HG03469 (cell line): ENCODE measurements around the gene TP63.
A peak's percentile ranks its signal among the peaks of the same experiment; 100 is the strongest.

Experiments
- ATAC-seq: cut with Tn5 transposase; IDR thresholded peaks from one replicate; pipeline ENCODE4 v1.9.1; 2021; ENCODE audit warnings: mild to moderate bottlenecking, moderate library complexity, moderate number of reproducible peaks; ENCODE audit not compliant: unreplicated experiment

Gene TP63

GRCh38 chr3:189806171-189806951 lies 175.2 kb downstream of the TP63 start:
- no peak for ATAC-seq

DNA sequence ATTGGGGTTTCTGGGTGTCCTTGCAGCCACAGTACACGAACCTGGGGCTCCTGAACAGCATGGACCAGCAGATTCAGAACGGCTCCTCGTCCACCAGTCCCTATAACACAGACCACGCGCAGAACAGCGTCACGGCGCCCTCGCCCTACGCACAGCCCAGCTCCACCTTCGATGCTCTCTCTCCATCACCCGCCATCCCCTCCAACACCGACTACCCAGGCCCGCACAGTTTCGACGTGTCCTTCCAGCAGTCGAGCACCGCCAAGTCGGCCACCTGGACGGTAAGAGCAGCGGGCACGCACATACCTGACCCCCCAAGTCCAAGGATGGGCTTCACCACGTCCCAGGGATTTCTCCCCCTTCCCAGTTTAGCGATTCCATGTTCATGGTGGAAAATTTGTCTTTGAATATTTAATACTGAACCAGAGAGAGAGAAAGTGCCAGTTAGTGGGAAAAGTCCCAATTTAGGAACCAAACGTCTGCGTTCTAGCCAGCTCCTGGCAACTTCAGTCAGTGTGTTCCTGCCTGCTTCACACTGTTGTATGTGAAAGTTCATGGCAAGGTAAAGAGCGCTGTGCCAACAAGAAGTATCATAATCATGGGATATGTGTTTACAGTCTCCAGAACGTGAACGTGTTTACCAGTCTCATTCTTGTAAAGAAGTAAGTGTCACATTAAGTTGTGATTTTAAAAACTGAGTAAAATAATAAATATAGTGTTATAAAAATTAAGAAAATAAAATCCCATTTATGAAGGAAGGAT lies 177.2 kb downstream of the TP63 start:
- no peak for ATAC-seq

DNA sequence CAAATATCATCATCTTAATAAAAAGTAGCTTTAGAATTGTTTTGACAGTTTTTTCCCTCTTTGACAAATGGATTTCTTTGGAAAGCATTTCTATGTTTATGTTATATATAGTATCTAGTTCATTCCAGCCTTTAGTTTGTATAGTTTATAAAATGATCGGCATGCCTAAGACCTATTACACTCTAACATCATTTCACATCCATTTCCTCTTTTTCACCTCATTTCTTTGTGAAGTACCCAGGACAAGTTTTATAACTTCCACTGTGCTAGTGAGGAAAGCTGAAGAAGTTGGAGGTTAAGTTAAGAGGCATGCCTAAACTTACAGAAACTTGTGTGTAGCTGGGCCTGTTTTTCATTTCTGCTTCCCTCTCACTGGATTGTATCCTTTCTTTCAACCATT lies 178.4 kb downstream of the TP63 start:
- ATAC-seq: no peak

- ATAC-seq: no peak
These were observed 181.7 kb downstream of the TP63 start for GRCh38 chr3:189812806-189813465.

DNA sequence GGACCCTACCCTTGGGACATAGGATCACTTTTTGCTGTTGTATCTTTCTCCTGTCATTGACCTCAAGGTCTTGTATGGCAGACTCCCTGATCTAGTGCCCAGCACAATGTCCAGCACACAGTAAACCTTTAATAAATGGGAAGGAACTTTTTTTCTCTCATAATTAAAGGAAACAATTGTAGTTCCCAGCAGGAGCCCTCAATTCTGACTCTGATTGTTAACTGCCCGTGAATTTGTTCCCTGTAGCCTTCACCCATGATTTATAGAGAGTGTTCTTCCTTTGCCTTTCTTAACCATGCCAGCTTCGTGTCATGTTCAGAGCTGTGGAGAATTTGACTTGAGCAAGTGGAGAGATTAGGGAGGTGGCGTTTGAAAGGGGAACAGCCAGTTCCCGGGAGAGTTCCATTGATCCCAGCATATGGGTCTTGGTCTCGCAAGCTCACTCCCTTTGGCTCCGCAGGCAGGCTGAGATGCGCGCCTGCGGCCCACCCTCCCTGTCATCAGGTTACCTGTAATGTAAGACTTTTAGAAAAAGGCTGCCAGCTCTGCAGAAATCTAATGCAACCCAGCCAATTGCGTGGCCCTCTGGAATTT lies 182.6 kb downstream of the TP63 start:
- ATAC-seq: no peak

GRCh38 chr3:189820365-189820720 lies 189.2 kb downstream of the TP63 start:
- ATAC-seq: no peak

GRCh38 chr3:189821262-189821661 lies 190.1 kb downstream of the TP63 start:
- no peak for ATAC-seq

DNA sequence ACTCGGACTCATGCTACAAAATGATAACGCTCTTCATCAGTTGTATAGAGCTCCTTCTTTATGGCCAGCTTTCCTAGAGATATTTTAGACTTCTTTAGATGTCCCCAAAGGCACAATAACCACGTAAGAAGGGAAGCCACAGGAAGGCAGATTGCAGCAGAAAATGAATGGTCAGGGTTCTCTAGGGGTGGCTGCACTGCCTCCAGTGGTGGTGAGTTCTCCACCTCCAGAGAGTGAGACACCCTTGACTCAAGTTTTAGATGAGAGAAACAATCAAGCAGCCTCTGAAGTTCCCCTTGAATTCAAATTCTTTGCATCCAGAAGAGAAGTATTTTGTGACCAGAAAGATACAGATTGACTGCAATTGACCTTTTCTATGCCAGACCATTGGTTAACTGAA lies 191.5 kb downstream of the TP63 start:
- ATAC-seq: no peak

DNA sequence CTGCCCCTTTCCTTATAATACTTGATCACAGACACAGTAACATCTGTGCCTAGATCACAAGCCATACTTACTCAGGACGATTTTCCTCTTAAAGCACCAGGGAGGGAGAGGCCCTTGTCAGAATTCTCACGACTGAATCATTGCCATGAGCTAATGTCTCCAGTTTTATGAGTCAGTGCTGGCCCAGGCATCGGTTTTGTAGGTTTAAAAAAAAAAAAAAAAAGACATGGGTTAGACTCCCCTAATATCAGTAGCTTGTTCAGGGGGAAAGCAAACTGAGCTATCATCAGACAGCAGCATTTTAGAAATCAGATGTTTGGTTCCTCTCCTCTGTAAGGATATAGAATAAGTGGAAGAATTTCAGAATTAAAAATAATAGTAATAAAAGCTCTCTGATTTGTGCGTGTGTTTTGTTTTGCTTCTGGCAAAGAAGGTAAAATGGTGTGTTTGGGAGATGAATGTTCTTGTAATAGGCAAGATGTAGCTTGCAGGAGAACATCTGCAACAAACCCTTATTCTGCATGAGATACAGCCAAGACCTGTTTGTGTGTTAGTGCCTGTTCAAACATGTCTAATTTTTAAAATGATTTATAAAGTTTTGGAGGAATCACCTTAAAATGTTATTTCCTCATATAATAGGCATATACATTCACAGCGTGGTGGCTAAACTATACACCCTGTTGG lies 193.6 kb downstream of the TP63 start:
- ATAC-seq: no peak

DNA sequence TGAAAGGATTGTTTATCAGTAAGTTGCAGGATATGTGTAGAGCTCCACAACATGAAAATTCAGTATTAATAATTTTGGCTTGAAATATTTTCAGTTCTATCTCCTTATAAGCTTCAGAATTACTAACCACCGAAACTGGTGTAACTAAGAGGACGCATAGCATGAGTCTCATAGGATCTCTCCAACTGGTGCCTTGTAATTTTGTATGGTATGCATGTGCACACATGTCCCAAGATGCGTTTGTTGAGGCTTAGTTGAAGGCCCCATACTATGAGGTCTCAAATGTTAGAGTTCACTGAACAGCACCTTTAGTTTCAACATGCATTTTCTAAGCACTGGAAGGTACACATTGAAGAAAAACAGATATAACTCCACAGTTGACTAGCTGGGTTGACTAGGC lies 195.4 kb downstream of the TP63 start:
- no peak for ATAC-seq

- no peak for ATAC-seq
These were observed 195.9 kb downstream of the TP63 start for GRCh38 chr3:189827108-189827507.

DNA sequence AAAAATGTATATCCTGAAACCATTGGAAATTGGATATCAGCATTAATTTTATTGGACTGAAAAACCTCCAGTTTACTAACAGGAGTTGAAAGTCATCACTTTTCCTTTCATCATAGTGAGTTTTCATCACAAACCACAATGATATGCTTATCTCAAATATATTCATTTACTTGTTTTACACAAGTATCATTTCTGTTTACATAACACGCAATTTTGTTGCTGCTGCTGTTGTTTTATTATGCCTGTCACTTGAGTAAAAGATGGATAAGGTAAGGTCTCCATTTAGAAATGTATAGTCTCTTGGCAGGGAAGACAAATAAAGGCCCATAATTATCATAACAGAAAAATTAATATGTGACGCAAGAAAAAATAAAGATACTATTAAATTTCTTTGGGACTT lies 199.2 kb downstream of the TP63 start:
- no peak for ATAC-seq

DNA sequence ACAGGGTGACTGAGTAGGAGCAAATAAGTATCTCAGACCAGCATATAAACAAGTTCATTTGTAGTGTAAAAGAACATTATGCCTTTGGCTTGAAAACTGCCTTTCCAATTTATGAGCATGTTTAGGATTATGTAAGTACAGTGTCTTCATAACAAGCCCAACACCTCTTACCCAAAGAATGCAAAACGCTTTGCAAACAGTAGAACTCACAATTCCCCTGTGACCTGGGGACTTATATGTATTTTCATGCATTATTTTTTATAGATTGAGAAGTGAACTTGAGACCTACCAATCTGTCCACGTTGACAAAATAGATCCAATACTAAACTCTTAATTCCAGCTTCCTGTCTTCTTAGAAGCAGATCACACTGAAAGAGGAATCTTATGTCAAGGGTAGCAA lies 202.1 kb downstream of the TP63 start:
- ATAC-seq: no peak

GRCh38 chr3:189833996-189834395 lies 202.8 kb downstream of the TP63 start:
- no peak for ATAC-seq

- ATAC-seq: no peak
These were observed 203.3 kb downstream of the TP63 start for GRCh38 chr3:189834462-189834861.

- no peak for ATAC-seq
These were observed 205.6 kb downstream of the TP63 start for GRCh38 chr3:189836795-189837194.

DNA sequence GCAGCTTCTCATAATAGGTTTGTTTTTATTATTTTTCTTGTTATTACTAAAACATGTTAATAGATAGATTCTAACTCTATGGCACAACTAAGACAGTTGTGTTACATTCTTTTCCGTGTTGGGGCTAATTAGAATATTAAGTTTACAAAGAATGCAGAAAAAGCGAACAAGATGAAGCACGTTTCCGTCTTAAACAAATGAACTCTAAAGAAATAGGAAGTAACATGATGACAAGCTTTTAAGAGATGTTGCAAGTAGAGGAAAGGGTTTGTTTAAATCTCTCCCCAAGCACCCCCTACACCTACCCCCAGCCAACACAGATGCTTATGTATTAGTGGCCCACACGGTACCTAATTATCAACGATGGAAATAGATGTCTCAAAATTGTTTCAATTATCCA lies 207.1 kb downstream of the TP63 start:
- ATAC-seq: no peak

DNA sequence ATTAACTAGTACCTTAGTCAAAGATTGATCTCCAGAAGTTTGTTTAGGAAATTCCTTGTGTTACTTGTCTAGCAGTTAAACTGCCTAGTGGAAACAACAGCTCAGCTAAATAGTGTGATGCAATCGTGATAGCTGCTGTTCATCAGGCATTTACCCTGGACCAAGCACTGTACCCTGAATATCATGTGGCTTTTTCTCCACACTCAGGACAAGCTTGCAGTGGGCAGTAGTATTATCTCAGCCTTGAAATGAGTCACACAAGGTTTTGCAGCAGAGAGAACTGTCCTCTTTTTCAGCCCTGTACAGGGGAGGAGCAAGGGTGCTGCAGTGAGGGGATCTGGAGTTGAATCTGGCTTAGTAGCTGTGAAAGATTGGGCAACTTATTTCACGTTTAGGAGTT lies 208.4 kb downstream of the TP63 start:
- ATAC-seq: no peak

DNA sequence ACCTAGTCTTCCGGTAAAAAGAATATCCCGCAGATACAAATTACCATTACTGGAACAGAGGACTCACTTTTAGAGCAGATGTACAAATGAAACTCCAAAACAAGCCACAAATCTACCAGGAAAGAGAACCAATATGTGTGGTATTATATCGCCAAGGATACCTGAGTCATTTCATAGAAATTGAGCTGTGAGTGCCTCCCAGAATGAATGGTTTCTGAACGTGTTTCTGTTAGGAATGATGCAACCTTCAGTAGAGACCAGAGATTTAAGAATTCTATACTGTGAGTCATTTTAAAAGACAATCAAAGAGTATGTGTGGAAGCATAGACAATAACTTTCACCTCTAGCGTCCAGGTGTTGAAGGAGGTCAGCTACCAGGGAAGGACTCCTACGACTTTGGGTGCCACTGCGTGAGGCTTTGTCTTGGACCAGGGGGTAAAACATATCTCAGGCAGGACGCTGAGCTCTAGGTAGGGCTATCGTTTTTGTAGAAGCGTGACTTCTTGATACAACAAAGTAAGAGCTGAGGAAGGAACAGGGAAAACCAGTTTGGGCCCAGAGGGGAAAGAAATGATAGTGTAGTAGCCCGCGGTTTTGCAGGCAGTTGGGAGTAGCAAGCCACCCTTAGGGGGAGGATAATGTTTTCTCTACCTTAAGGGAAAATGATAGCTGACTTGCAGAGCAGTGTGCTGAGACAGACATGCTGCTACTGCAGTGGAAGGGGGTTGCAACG lies 210.4 kb downstream of the TP63 start:
- ATAC-seq: peak; percentile 47
